ENCODE results near the gene DUSP28. TPM values are rescaled to one million over a fixed set of nuclear protein-coding genes. Genes with fewer than 3 reads are reported as not detected.

Gene DUSP28
- total and polyA plus RNA-seq, 2 of the 8 experiments (the other 6 are each of a cell fraction or from before 2014, with no cell fraction given), result 2.1 to 2.3 TPM

GRCh38 chr2:240561325-240561971 lies 1.3 kb downstream of the DUSP28 start:
- Histone ChIP-seq H3K56ac (replicated peaks; ENCODE audit: insufficient read length, low read depth, low read length) (no peak overlapping the region), H3K9ac (replicated peaks in 1 of 4; ENCODE audit: extremely low read depth in 1 of 4, low read depth in 3 of 4, low read length in 3 of 4) (peak overlapping the region in 2 of 4 experiments; percentile 26 to 56; a peak in 4 of 7 replicates), H2BK15ac (ENCODE audit: low read length) (no peak overlapping the region), H2AFZ (ENCODE audit: low read length) (peak overlapping the region; percentile 88; the same call in 1 of the 2 replicates), H3K4me1 (replicated peaks in 1 of 4; ENCODE audit: control insufficient read depth in 3 of 4, insufficient read depth in 4 of 4, low read length in 3 of 4) (peaks cover 0 to 25% (median 18%) of the 10 kb centered on the region in 4 experiments; a peak in 6 of 7 replicates), H2BK12ac (ENCODE audit: low read depth, low read length) (no peak overlapping the region), H2BK20ac (ENCODE audit: low read length) (no peak overlapping the region), H3K36me3 (ENCODE audit: control insufficient read depth in 2 of 4, insufficient read depth in 4 of 4, low read length in 3 of 4) (no peaks in the 10 kb centered on the region; a peak in 1 of 8 replicates), H2BK120ac (replicated peaks; ENCODE audit: low read depth, low read length) (no peak overlapping the region), H3K4me2 (ENCODE audit: insufficient read depth in 1 of 2, low read depth in 2 of 2, low read length in 2 of 2) (peak overlapping the region; percentile 82 to 84), H3K79me1 (ENCODE audit: low read depth, low read length) (no peaks in the 10 kb centered on the region), H4K20me1 (replicated peaks in 1 of 2; ENCODE audit: control insufficient read depth in 1 of 2, insufficient read depth in 2 of 2, low read length in 2 of 2) (peaks cover 0 to 4% of the 10 kb centered on the region in 2 experiments), H3K18ac (ENCODE audit: extremely low read depth, low read length) (no peak overlapping the region; the same call in 1 of the 2 replicates), H4K5ac (ENCODE audit: insufficient read length, low read depth, low read length) (no peak overlapping the region), H4K91ac (replicated peaks; ENCODE audit: insufficient read length, low read length) (peak overlapping the region; percentile 62), H3K23me2 (ENCODE audit: low read depth, low read length) (peaks cover 6% of the 10 kb centered on the region; the same call in 1 of the 2 replicates), H3K4ac (replicated peaks; ENCODE audit: insufficient read length, low read depth, low read length) (no peak overlapping the region), H3K4me3 (ENCODE audit: extremely low read depth in 1 of 4, insufficient read depth in 2 of 4, low read depth in 3 of 4, low read length in 4 of 4) (peak overlapping the region; percentile 44 to 88 (median 63)), H3K9me3 (ENCODE audit: insufficient read depth in 2 of 2, low read depth in 1 of 2, low read length in 1 of 2) (no peaks in the 10 kb centered on the region), H3K27me3 (replicated peaks in 1 of 4; ENCODE audit: control insufficient read depth in 3 of 4, extremely low read depth in 1 of 4, insufficient read depth in 3 of 4, low read length in 3 of 4) (peaks cover 3 to 31% (median 22%) of the 10 kb centered on the region in 4 experiments), H2AK5ac (ENCODE audit: low read depth, low read length) (no peak overlapping the region), H3K79me2 (ENCODE audit: control insufficient read depth in 1 of 2, insufficient read depth in 2 of 2, low read length in 2 of 2) (no peaks in the 10 kb centered on the region), H3K14ac (ENCODE audit: insufficient read length) (no peak overlapping the region), H2BK5ac (ENCODE audit: low read depth, low read length) (no peak overlapping the region), H3K23ac (ENCODE audit: insufficient read length) (no peak overlapping the region), H3K27ac (ENCODE audit: low read depth, low read length) (no peak overlapping the region), H4K8ac (ENCODE audit: extremely low read depth, insufficient read depth, low read length) (no peak overlapping the region)
- WGBS, 2 experiments (ENCODE audit: extremely low coverage in 1 of 2, insufficient coverage in 1 of 2, insufficient read length in 1 of 2, insufficient replicate concordance in 2 of 2, low coverage in 1 of 2, low lambda C conversion rate in 2 of 2, missing lambda C conversion rate in 1 of 2), result 47% methylated on average over 14 of the region's 14 CpGs; no CpG with 5 or more reads in 1 of the 2 experiments
- POLR2A ChIA-PET (ENCODE audit: partially characterized antibody), result interaction anchor here (1.1 to 1.3 kb wide), 4 partner anchors 11 to 25 kb away, joined by 3 to 6 read pairs (median 3); partner anchors contain the start of gene CAPN10
- no peak for TF ChIP-seq RFX5 (IDR thresholded peaks at IDR 0.05; ENCODE audit: borderline replicate concordance, low read depth, low read length)
- TF ChIP-seq KDM1A (IDR thresholded peaks at IDR 0.05; ENCODE audit: borderline replicate concordance, low read length), result no peak
- TF ChIP-seq SIRT6 (IDR thresholded peaks at IDR 0.05; ENCODE audit: low read length), result no peak
- TF ChIP-seq NRF1 (IDR thresholded peaks at IDR 0.05; ENCODE audit: low read depth, low read length), result no peak
- no peak for TF ChIP-seq POU5F1 (IDR thresholded peaks at IDR 0.05; ENCODE audit: low read depth, low read length)
- TF ChIP-seq SP1 (IDR thresholded peaks at IDR 0.05; ENCODE audit: low read depth, low read length), result no peak
- CTCF ChIA-PET (ENCODE audit: partially characterized antibody), result interaction anchor here (0.7 to 1.3 kb wide), 3 partner anchors 25 to 61 kb away, joined by 3 to 5 read pairs (median 3); partner anchors contain the start of gene CAPN10
- FAIRE-seq (no peak), DNase-seq (ENCODE audit: low read depth in 1 of 2, low spot score in 2 of 2) (peak in 1 of 2 experiments; percentile 29)

All from H1 (cell line).